Measurements from ENCODE around the gene NPM3. TPM values are rescaled to one million over a fixed set of nuclear protein-coding genes. Genes with fewer than 3 reads are reported as not detected.
"Not testable (repeated sequence)": the region's sequence is repeated elsewhere in the genome, so short reads cannot be mapped to it uniquely, and the experiment has no call there.

NPM3 gene
- total RNA-seq, 8 experiments from 2014 or later = 31.1 to 95.4 (median 41.6) TPM

- no peak for ATAC-seq (replicated peaks in 6 of 8)
- WGBS, 10 experiments = 78 to 100% (median 94%) methylated on average over 3 to 7 of the region's 7 CpGs; no CpG with 5 or more reads in 1 of the 10 experiments
- Histone ChIP-seq H3K27ac (no peak overlapping the region), H3K4me1 (replicated peaks in 1 of 2) (no peaks in the 10 kb centered on the region), H3K4me3 (no peak overlapping the region)
- in situ Hi-C loops (cut with MboI; ENCODE audit: low pct_unique_long_range_greater_than_20kb in 2 of 9, low sequenced_read_pairs in 9 of 9, unreplicated experiment in 9 of 9) = loop anchor here in 4 of 9 experiments (25.0 kb wide), 2 partner anchors 177 to 577 kb away; no protein-coding TSS in a partner anchor
These were observed 6.4 kb upstream of the NPM3 start for GRCh38 chr10:101789686-101790085.

- in situ Hi-C loops (cut with MboI; ENCODE audit: low pct_unique_long_range_greater_than_20kb in 2 of 9, low sequenced_read_pairs in 9 of 9, unreplicated experiment in 9 of 9) = loop anchor here in 4 of 9 experiments (25.0 kb wide), 2 partner anchors 177 to 577 kb away; no protein-coding TSS in a partner anchor
- H3K27ac ChIP-seq; ATAC-seq (replicated peaks in 6 of 8); H3K4me1 ChIP-seq (replicated peaks in 1 of 2); H3K4me3 ChIP-seq: not testable (repeated sequence)
- 80 to 100% (median 94%) methylated on average over 2 to 9 of the region's 9 CpGs; no CpG with 5 or more reads in 1 of the 10 experiments for WGBS, 10 experiments
These were observed 6.0 kb upstream of the NPM3 start for GRCh38 chr10:101789231-101789630.

- Histone ChIP-seq H3K27ac (no peak overlapping the region), H3K4me3 (no peak overlapping the region), H3K4me1 (replicated peaks in 1 of 2) (peaks cover 7 to 10% of the 10 kb centered on the region in 2 donors)
- ATAC-seq (replicated peaks in 6 of 8) = no peak
- in situ Hi-C loops (cut with MboI; ENCODE audit: low pct_unique_long_range_greater_than_20kb in 2 of 9, low sequenced_read_pairs in 9 of 9, unreplicated experiment in 9 of 9) = loop anchor here in 4 of 9 experiments (25.0 kb wide), 2 partner anchors 174 to 574 kb away; no protein-coding TSS in a partner anchor
- 38 to 100% (median 88%) methylated on average over 1 to 2 of the region's 2 CpGs; no CpG with 5 or more reads in 2 of the 10 experiments for WGBS, 10 experiments
These were observed 2.6 kb upstream of the NPM3 start for GRCh38 chr10:101785801-101786200.

- Histone ChIP-seq H3K27ac (no peak overlapping the region), H3K4me3 (no peak overlapping the region), H3K4me1 (replicated peaks in 1 of 2) (peaks cover 10 to 11% of the 10 kb centered on the region in 2 donors)
- 60 to 100% (median 88%) methylated on average over 1 to 2 of the region's 2 CpGs for WGBS, 10 experiments
- in situ Hi-C loops (cut with MboI; ENCODE audit: low pct_unique_long_range_greater_than_20kb in 2 of 9, low sequenced_read_pairs in 9 of 9, unreplicated experiment in 9 of 9) = loop anchor here in 4 of 9 experiments (25.0 kb wide), 2 partner anchors 172 to 572 kb away; no protein-coding TSS in a partner anchor
- no peak for ATAC-seq (replicated peaks in 6 of 8)
These were observed 1.3 kb upstream of the NPM3 start for GRCh38 chr10:101784558-101784957.

- Histone ChIP-seq H3K27ac (peak overlapping the region in 1 of 2 donors; percentile 6), H3K4me1 (replicated peaks in 1 of 2) (peaks cover 10 to 19% of the 10 kb centered on the region in 2 donors), H3K4me3 (peak overlapping the region; percentile 51 to 90 (median 78))
- 20 to 100% (median 69%) methylated on average over 1 to 8 of the region's 10 CpGs for WGBS, 10 experiments
- in situ Hi-C loops (cut with MboI; ENCODE audit: low pct_unique_long_range_greater_than_20kb in 2 of 9, low sequenced_read_pairs in 9 of 9, unreplicated experiment in 9 of 9) = loop anchor here in 4 of 9 experiments (25.0 kb wide), 2 partner anchors 171 to 571 kb away; no protein-coding TSS in a partner anchor
- ATAC-seq (replicated peaks in 6 of 8) = peak; percentile 0 to 9 (median 3)
These were observed 481 bp upstream of the NPM3 start for GRCh38 chr10:101783736-101784118.

- ATAC-seq (replicated peaks in 6 of 8) = no peak
- Histone ChIP-seq H3K4me3 (peak overlapping the region; percentile 51 to 90 (median 78)), H3K4me1 (replicated peaks in 1 of 2) (peaks cover 10 to 23% of the 10 kb centered on the region in 2 donors), H3K27ac (no peak overlapping the region)
- in situ Hi-C loops (cut with MboI; ENCODE audit: low pct_unique_long_range_greater_than_20kb in 2 of 9, low sequenced_read_pairs in 9 of 9, unreplicated experiment in 9 of 9) = loop anchor here in 4 of 9 experiments (25.0 kb wide), 2 partner anchors 170 to 570 kb away; no protein-coding TSS in a partner anchor
- WGBS, 10 experiments = 0 to 80% (median 24%) methylated on average over 1 to 5 of the region's 17 CpGs; no CpG with 5 or more reads in 4 of the 10 experiments
These were observed 1.0 kb downstream of the NPM3 start for GRCh38 chr10:101781984-101782810.

- Histone ChIP-seq H3K27ac (no peak overlapping the region), H3K4me1 (replicated peaks in 1 of 2) (peaks cover 10 to 23% of the 10 kb centered on the region in 2 donors), H3K4me3 (no peak overlapping the region)
- ATAC-seq (replicated peaks in 6 of 8) = no peak
- WGBS, 10 experiments = 50 to 100% (median 87%) methylated on average over 2 to 6 of the region's 7 CpGs; no CpG with 5 or more reads in 6 of the 10 experiments
- in situ Hi-C loops (cut with MboI; ENCODE audit: low pct_unique_long_range_greater_than_20kb in 2 of 9, low sequenced_read_pairs in 9 of 9, unreplicated experiment in 9 of 9) = loop anchor here in 4 of 9 experiments (25.0 kb wide), 2 partner anchors 169 to 569 kb away; no protein-coding TSS in a partner anchor
These were observed 1.6 kb downstream of the NPM3 start for GRCh38 chr10:101781655-101781983.

- in situ Hi-C loops (cut with MboI; ENCODE audit: low pct_unique_long_range_greater_than_20kb in 2 of 9, low sequenced_read_pairs in 9 of 9, unreplicated experiment in 9 of 9) = loop anchor here in 4 of 9 experiments (25.0 kb wide), 2 partner anchors 169 to 569 kb away; no protein-coding TSS in a partner anchor
- no peak overlapping the region for H3K4me3 ChIP-seq
- H3K27ac ChIP-seq = no peak overlapping the region
- peak; percentile 22 to 54 (median 43) for ATAC-seq (replicated peaks in 6 of 8)
- WGBS, 10 experiments = 27 to 60% (median 55%) methylated on average over 1 to 5 of the region's 14 CpGs; no CpG with 5 or more reads in 7 of the 10 experiments
- H3K4me1 ChIP-seq (replicated peaks in 1 of 2) = peaks cover 10 to 23% of the 10 kb centered on the region in 2 donors
These were observed 2.2 kb downstream of the NPM3 start for GRCh38 chr10:101780818-101781654.

GRCh38 chr10:101780187-101780817, 2.9 kb downstream of the NPM3 start:
- WGBS, 10 experiments = 42 to 50% methylated on average over 4 to 13 of the region's 17 CpGs; no CpG with 5 or more reads in 8 of the 10 experiments
- Histone ChIP-seq H3K4me3 (no peak overlapping the region), H3K4me1 (replicated peaks in 1 of 2) (peaks cover 10 to 25% of the 10 kb centered on the region in 2 donors), H3K27ac (no peak overlapping the region)
- ATAC-seq (replicated peaks in 6 of 8) = no peak
- in situ Hi-C loops (cut with MboI; ENCODE audit: low pct_unique_long_range_greater_than_20kb in 2 of 9, low sequenced_read_pairs in 9 of 9, unreplicated experiment in 9 of 9) = loop anchor here in 4 of 9 experiments (25.0 kb wide), 2 partner anchors 168 to 568 kb away; no protein-coding TSS in a partner anchor

- peak in 6 of 8 experiments; percentile 14 to 47 (median 23) for ATAC-seq (replicated peaks in 6 of 8)
- in situ Hi-C loops (cut with MboI; ENCODE audit: low pct_unique_long_range_greater_than_20kb in 2 of 9, low sequenced_read_pairs in 9 of 9, unreplicated experiment in 9 of 9) = loop anchor here in 5 of 9 experiments (10.0 to 25.0 kb wide), 3 partner anchors 167 to 567 kb away; no protein-coding TSS in a partner anchor
- WGBS, 10 experiments = 0 to 10% methylated on average over 2 to 4 of the region's 51 CpGs; no CpG with 5 or more reads in 8 of the 10 experiments
These were observed 3.6 kb downstream of the NPM3 start for GRCh38 chr10:101779544-101780186.

GRCh38 chr10:101778781-101779543, 4.3 kb downstream of the NPM3 start:
- 0 to 75% (median 4%) methylated on average over 1 to 14 of the region's 58 CpGs; no CpG with 5 or more reads in 7 of the 10 experiments for WGBS, 10 experiments
- no peak overlapping the region for H3K27ac ChIP-seq
- H3K4me3 ChIP-seq = peak overlapping the region in 3 of 5 donors; percentile 2 to 24 (median 21)
- peak in 3 of 8 experiments; percentile 8 to 21 (median 13) for ATAC-seq (replicated peaks in 6 of 8)
- in situ Hi-C loops (cut with MboI; ENCODE audit: low pct_unique_long_range_greater_than_20kb in 2 of 9, low sequenced_read_pairs in 9 of 9, unreplicated experiment in 9 of 9) = loop anchor here in 5 of 9 experiments (10.0 to 25.0 kb wide), 3 partner anchors 167 to 567 kb away; no protein-coding TSS in a partner anchor
- H3K4me1 ChIP-seq (replicated peaks in 1 of 2) = peaks cover 10 to 27% of the 10 kb centered on the region in 2 donors

More at GRCh38 chr10:101779544-101780186, 3.6 kb downstream of the NPM3 start:
- peak overlapping the region in 1 of 5 donors; percentile 24 for H3K4me3 ChIP-seq
- H3K4me1 ChIP-seq (replicated peaks in 1 of 2) = peaks cover 10 to 25% of the 10 kb centered on the region in 2 donors
- no peak overlapping the region for H3K27ac ChIP-seq
